IPS-NIHi7 (cell line): ENCODE results near the gene UBR7.

Source experiments
- DNase-seq: peaks from one replicate; pipeline ENCODE4 v3.0.0; 2012; ENCODE audit warnings: mixed read lengths; ENCODE audit errors: extremely low spot score

The UBR7 gene

GRCh38 chr14:93246534-93246933 is 39.5 kb downstream of the UBR7 start:
- DNase-seq, result no peak

GRCh38 chr14:93249128-93249831 is 42.2 kb downstream of the UBR7 start:
- DNase-seq, result no peak

GRCh38 chr14:93262446-93262845 is 55.4 kb downstream of the UBR7 start:
- no peak for DNase-seq

GRCh38 chr14:93263416-93263815 is 56.4 kb downstream of the UBR7 start:
- DNase-seq, result no peak

GRCh38 chr14:93266127-93266526 is 59.1 kb downstream of the UBR7 start:
- DNase-seq, result no peak

DNA sequence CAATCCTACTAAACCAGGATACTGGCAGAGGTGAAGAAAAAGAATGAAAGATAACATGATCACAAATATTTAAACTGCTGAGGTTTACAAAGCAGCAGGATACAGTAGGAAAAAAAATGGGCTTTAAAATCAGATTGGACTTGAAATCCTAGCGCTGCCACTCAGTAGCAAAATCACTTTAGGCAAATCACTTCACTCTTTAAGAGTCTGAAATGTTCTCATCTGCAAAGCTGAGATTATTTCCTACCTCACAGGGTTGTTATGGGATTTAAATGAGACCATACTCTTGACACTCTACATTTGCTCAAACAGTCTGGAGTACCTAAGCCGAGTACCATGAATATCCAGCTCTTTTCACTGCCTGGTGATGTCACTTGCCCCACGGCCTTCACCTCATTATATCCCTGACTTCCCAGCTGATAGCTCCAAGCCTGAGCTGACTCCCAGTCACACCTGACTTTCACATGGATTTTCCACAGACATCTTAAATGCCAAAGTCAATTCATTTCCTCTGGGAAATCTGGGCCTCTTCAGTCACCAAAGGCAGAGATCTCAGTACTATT is 60.2 kb downstream of the UBR7 start:
- no peak for DNase-seq

GRCh38 chr14:93268406-93268805 is 61.4 kb downstream of the UBR7 start:
- DNase-seq, result no peak

GRCh38 chr14:93269341-93270068 is 62.4 kb downstream of the UBR7 start:
- peak; percentile 16 for DNase-seq

- no peak for DNase-seq
Measured at GRCh38 chr14:93271111-93271510, 64.1 kb downstream of the UBR7 start.

- no peak for DNase-seq
Measured at GRCh38 chr14:93274055-93274806, 67.2 kb downstream of the UBR7 start.

GRCh38 chr14:93276031-93276716 is 69.1 kb downstream of the UBR7 start:
- no peak for DNase-seq
